ENCODE measurements around the gene OTUB1.
"Not testable (repeated sequence)": the region's sequence is repeated elsewhere in the genome, so short reads cannot be mapped to it uniquely, and the experiment has no call there.

Gene OTUB1, protein sequence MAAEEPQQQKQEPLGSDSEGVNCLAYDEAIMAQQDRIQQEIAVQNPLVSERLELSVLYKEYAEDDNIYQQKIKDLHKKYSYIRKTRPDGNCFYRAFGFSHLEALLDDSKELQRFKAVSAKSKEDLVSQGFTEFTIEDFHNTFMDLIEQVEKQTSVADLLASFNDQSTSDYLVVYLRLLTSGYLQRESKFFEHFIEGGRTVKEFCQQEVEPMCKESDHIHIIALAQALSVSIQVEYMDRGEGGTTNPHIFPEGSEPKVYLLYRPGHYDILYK

DNA sequence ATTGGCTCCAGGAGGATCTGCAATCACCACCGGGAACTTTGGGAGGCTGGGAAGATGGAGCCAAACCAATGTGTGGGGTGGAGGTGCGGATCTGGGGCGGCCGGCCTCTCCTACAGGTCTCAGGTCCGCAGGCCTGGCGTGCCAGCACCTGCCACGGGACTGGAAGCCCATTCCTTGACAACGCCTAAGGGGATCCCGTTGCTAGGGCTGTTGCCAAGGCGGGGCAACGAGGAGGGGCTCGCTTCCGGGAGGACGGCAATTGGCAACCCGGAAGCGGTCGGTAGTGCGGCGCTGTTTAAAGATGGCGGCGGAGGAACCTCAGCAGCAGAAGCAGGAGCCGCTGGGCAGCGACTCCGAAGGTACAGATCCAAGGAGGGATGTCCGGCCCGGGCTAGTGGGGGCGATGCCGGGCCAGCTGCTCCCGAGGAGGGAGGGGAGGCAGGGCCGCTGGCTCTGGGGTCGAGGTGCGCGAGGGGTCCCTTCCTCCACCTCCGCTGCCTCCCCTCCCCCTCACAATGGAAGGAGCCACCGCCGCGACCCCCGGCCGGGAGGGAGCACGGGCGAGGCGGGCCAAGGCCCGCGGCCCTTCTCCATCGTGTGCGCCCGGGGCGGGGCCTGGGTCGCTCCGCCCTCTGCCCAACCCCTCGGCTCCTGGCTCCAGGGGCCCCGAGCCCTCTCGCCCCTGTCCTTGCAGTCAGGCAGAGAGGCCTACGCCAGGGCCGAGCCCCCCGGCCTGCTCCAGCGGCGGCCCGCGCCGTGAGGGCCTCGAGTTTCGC, at the start of gene OTUB1:
TSS of gene OTUB1 (plus strand) at position 283 of the 776 bp plus-strand sequence. CDS start at position 302, 19 bp downstream.
- peak; percentile 52 for DNase-seq (ENCODE audit: low read depth)

DNA sequence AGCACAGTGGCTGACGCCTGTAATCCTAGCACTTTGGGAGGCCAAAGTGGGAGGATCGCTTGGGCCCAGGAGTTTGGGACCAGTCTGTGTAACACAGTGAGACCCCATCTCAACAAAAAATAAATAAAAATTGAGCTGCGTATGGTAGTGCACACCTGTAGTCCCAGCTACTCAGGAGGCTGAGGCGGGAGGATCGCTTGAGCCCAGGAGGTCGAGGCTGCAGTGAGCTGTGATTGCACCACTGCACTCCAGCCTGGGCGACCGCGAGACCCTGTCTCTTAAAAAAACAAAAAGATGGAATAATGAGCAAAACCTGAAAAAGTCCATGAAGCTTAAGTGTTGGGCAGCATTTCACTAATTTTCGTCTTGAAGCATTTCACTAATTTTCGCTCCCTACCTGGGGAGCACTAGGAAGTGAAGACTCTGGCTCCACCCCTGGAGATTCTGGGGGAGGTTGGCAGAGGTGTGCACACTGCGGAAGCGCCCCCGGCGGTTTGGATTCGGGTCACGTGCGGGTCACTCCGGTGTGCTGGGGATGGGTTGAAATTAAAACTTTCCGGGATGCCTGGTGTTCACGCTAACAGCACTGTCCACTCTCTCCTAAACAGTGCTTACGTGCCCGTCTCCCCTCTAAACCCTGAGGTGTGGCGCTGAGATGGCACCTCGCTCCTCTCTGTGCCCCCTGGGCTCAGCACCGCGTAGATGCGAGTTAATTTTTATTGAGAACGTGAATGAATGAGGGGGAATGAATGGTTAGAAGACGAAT, 48.3 kb upstream of the OTUB1 start:
- no peak for DNase-seq (ENCODE audit: low read depth)

DNA sequence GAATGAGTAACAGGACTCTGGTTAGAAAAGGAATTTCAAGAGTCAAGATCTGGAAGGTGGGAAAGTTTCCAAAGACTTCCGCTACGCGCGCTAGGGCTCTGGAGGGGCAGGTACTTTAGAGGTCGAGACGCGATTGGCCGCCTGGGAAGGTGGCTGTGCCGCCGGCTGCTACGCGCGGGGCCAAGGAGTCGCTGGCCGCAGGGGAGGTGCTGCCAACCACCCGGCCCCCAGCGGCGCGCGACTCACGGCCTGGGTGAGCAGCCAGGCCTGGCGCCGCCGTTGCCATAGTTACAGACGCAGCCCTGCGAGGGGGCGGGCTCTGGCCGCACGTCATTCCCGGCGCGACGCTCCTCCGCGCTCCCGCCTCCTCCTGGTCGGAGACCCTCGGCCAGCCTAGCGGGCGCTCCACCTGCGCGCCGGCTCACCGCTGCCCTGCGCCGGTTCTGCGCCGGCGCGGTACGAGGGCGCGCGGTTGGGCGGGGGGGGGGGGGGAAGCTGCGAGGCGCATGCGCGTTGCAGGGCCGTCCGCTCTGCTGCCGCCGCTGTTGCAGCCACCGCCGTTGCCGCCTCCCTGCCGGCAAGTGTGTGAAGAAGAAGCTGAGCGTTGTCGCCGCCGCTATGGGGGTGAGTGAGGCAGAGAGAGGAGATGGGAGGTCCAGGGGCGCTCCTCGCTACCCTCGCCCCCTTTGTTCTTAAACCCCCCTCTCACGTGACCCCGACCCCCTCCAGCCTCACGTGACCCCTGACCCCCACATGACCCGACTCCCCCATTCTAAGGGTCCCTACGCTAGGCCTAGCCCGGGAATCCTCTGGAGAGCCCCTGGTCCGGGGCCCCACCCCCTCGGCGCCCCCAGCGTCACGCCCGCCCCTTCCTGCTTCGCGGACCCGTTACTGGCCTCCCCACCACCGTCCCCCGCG, 47.5 kb upstream of the OTUB1 start, which contains the start of gene NAA40:
TSS of gene NAA40 (plus strand) at position 524 of the 918 bp plus-strand sequence. CDS start at position 619, 95 bp downstream.
- peak; percentile 38 for DNase-seq (ENCODE audit: low read depth)

DNA sequence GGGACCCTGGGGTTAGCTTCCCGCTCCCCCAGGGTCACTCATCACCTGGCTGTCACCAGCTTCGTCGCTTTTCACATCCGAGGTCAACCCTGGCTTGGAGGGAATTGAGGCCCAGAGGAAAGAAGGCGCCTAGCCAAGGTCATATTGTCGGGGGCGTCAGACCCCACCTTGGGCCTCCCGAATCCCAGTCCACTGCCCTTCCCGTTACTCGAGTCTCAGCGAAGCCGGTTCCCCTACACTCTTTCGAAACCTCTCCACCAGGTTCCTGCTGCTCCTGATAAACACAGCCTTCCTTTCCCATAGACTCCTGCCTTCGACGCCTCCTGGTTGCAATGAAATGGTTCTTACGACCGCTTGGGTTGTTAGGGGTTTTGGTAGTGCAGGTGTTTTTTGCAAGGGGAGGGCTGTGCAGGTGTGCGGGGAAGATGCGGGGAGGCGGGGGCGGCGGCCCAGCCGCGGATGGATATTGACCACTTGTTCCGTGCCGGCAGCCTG, 46.8 kb upstream of the OTUB1 start:
- no peak for DNase-seq (ENCODE audit: low read depth)

DNA sequence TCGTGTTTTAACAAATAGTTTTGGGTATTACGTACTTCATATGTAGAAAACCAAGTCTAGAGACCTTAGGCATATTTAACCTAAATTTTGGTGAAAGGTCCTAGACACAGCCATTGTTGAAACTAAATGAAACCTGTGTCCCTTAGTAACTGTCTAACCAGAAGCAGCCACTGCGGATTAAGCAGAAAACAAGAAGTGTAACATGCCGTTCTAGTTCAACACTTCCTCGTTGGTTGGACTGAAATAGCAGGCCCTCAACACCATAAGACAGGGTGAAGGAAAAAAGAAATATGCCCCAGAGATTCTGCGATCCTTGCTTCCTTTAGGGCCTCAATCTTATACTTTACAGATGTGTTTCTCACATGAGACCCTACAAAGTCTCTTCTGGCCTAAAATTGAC, 45.5 kb upstream of the OTUB1 start:
- no peak for DNase-seq (ENCODE audit: low read depth)

DNA sequence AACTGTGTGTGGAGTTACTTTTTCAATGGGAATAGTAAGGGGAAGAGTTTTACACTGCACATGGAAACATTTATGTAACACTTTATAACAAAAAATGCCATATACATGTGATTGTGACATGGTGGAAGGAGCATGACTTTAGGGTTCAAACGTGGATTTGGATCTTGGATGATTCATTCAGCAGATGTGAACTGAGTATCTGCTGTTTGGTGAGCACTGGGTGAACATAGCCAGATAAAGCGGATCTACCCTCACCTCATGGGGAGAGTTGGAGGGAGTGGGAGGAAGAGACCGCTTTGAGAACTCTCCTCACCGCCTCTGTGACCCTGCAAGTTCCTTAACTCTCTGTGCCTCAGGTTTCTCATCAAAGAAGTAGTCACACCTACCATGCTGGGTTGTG, 44.3 kb upstream of the OTUB1 start:
- DNase-seq (ENCODE audit: low read depth): no peak

DNA sequence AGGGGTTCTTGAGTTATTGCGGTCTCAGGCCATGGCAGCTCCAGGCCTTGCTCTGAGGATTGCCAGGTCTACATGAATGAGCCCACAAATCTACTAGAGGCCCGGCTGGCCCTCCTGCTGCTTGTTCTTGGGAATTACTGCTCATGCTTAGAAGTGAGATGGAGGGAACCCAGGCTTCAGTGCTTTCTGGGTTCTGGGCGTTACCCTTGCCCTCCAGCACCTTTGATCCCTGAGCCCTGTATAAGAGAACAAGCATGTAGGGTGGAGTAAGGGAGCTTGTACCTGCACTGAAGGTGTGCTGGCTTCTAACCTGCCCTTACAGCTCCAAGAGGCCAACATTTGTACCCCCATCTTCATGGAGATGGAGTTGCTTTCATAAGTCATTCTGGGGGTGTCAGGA, 43.4 kb upstream of the OTUB1 start:
- no peak for DNase-seq (ENCODE audit: low read depth)

DNA sequence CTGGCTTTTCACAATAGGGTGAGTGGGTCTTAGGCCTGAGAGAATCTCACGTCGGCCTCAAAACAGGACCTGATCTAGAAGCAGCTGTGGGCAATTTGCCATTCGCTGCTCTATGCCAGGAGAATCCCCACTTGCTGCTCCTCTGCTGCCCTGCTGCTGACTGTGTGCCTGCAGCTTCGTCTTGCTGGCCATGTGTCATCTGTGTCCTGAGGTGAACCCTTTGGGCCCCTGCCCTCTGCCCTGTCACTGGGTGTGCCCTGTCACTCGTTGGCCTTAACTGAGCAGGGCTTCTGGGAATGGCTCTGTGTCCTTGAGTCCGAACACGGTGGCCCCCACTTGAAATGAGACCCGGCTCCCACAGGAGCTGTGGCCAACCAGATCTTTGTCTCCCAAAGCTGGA, 41.3 kb upstream of the OTUB1 start:
- DNase-seq (ENCODE audit: low read depth): no peak

DNA sequence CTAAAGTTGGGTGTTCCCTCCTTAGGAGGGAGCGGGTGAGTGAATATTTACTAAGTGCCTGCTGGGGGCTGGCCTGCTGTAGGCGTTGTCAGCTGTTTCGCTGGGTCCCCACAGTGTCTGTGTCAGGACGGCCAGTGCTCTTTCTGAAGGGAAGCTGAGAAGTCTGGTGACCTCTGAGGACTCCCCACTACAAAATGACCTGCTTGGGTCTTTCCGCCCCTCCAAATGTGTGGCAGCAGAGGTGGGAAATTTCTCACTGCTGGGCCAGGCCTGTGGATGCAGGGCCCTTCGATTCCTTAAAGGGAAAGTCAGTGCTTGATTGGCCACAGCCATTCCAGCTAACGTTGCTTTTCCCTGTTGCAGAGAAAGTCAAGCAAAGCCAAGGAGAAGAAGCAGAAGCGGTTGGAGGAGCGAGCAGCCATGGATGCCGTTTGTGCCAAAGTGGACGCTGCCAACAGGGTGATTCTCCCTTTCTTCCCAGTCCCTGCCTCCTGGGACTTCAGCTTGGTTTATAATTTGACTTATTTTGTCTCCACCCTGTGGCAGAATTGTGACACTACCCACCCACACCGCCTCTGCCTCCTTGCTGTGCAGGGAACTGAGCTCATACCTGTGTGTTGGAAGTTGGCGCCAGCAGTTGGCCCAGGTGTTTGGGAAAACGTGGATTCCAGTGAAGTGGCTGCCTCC, 40.6 kb upstream of the OTUB1 start:
- peak; percentile 19 for DNase-seq (ENCODE audit: low read depth)

DNA sequence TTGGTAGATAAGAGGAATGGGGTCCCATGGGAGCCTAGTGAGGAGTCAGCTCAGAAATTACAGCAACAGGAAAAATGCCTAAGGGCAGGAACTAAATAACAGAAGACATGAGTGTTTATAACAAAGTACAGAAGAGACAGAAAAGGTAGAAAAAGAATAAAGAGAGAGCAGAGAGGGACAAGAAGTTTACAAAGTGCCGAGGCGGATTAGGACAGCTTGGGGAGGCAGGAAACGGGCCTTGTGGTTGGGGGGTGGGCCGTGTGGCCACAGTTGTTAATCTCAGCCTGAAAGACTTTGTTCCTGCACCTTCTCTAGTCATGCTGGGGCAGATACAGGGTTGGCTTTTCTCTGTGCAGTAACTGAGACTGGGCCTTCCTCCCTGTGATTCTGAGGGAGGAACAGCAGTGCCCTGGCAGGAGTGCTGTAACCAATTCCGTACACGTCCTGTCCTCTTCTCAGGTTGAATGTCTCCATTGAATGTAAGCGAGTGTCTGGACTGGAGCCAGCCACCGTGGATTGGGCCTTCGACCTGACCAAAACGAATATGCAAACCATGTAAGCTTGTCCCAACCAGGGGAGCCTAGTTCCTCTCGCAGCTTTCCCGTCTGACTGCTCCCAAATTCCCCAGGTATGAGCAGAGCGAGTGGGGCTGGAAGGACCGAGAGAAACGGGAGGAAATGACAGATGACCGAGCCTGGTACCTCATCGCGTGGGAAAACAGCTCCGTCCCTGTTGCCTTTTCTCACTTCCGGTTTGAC, 34.3 kb upstream of the OTUB1 start:
- no peak for DNase-seq (ENCODE audit: low read depth)

DNA sequence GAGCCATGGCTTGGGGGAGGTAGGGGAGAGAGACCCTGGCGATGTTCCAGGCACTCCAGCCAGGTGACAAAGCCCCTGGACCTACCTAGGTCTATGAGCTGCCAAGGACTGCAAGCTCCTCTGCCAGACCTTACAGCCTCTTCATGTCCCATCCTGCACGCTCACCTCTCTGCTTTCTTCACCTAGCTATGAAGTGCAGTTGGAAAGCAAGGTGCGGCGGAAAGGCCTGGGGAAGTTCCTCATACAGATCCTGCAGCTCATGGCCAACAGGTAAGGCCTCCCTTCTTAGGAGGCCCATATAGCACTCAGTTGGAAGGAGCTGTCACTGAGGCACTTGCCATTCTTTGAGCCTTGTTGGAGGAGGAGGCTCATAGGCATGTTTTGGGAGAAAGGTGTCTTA, 33.7 kb upstream of the OTUB1 start:
- no peak for DNase-seq (ENCODE audit: low read depth)

DNA sequence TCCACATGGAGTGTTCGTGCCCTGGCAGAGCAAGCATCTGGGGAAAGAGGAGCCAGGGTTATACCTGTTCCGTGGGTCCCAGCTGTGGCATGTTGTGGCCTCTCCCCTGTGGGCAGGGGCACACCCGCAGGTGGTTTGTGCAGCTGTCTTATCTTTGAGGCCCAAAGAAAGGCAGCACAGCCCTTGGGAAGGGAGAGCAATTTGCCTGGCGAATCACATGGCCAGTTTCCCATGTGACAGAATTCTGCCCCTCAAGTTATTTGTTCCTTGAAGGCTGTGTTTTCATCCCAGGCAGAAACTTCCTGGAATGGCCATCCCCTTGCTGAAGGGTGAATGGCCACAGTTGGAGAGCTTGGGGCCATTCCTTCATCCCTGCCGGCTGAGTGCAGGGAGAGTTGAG, 28.2 kb upstream of the OTUB1 start:
- no peak for DNase-seq (ENCODE audit: low read depth)

DNA sequence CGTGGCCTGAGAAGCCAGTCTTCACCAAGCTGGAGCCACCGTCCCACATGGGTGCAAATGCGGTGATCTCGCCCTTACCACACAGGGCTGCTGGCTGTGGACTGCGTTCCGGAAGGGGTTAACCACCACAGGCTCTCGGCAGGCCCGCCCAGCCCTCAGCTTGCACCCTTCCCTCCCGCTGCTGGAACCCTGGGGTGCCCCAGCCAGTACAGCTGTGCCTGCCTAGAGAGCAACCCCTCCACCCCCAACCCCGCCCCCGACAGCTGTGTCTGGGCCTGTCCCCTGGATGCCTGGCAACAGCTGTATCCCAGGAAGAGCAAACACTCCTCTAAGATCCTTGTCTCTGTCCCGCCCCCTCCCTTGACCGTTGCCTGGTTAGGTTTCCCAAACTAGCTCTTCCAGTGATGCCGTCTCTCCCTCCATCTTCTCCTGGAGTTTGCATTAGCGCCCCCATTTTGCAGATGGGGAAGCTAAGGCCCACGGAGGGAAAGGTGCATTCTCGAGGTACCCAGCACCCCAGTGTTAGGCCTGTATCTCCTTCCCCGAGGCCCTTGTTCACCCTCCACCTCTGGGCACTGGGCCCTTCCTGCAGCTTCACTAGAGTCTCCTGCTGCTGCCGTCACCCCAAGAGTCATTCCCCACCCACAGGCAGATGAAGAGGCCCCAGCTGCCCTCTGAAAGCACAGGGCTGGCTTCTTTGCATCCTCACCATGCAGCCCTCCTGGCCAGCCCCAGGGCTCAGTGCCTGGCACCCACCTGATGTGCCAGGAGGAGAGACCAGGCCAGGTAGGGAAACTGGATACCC, 24.4 kb upstream of the OTUB1 start:
- no peak for DNase-seq (ENCODE audit: low read depth)

DNA sequence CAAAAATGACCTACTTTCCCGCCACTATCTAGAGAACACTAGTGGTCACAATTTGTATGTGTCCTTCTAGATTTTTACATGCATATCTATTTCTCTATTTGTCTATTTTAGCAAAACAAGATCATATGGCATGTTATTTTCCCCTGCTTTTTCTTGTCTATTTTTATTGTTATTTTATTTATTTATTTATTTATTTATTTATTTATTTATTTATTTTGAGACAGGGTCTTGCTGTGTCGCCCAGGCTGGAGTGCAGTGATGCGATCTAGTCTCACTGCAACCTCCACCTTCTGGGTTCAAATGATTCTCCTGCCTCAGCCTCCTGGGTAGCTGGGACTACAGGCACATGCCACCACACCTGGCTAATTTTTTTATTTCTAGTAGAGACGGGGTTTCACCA, 22.3 kb upstream of the OTUB1 start:
- DNase-seq (ENCODE audit: low read depth): not testable (repeated sequence)

DNA sequence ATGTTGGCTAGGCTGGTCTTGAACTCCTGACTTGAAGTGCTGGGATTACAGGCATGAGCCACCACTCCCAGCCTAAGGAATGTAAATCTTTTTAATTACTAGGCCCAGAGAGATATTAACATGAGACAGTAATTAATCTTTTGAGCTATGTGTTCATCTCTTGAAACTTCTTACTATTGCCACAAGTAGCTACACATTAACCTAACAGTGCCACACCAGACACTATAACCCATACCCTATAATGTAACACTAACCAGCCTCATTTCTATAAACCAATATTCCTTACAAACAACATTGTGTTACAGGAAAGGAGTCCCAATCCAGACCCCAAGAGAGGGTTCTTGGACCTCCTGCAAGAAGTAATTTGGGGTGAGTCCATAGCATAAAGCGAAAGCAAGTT, 19.8 kb upstream of the OTUB1 start:
- DNase-seq (ENCODE audit: low read depth): no peak

DNA sequence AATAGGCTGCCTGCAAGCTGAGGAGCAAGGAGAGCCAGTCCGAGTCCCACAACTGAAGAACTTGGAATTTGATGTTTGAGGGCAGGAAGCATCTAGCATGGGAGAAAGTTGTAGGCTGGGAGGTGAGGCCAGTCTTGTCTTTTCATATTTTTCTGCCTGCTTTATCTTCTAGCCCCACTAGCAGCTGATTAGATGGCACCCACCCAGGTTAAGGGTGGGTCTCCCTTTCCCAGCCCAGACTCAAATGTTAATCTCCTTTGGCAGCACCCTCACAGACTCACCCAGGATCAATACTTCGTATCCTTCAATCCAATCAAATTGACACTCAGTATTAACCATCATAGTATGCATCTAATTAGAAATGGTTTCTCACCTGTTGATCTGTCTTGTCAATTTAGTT, 16.8 kb upstream of the OTUB1 start:
- no peak for DNase-seq (ENCODE audit: low read depth)

DNA sequence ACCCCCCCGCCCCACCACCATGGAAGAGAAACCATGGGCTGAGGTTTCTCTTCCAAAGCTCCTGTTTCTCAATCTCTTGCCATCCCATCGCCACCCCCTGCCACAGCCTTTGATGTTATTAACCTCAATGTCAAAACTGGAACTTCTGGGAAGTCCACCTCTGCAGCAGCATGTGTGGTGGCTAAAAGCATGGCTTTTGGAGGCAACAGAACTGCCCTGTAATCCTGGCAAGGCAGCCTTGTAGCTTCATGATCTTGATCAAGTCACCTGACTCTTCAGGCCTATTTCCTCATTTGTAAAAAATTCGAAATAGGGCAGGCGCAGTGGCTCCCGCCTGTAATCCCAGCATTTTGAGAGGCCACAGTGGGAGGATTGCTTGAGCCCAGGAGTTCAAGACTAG, 15.3 kb upstream of the OTUB1 start:
- DNase-seq (ENCODE audit: low read depth): no peak

DNA sequence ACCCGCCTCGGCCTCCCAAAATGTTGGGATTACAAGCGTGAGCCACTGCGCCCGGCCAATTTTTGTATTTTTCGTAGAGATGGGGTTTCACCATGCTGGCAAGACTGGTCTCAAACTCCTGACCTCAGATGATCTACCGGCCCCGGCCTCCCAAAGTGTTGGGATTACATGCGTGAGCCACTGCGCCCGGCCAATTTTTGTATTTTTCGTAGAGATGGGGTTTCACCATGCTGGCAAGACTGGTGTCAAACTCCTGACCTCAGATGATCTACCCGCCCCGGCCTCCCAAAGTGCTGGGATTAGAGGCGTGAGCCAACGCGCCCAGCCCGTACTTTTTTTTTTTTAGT, 12.4 kb upstream of the OTUB1 start:
- DNase-seq (ENCODE audit: low read depth): not testable (repeated sequence)

Data from non-pigmented ciliary epithelial cell (primary cell).